Ovary (tissue), 3 donors: ENCODE results near the gene OBP2B.

ENCODE experiments used
- EP300 ChIP-seq: sonication (generic); formaldehyde crosslinking; IDR thresholded peaks from one replicate; pipeline ENCODE4 v1.6.1; 2017; ENCODE audit warnings: antibody characterized with exemption
- POLR2A ChIP-seq: fragments of 450-650 bp; IDR thresholded peaks from one replicate; pipeline ENCODE4 v1.6.1; 2017; ENCODE audit warnings: antibody characterized with exemption, mild to moderate bottlenecking, moderate library complexity
- TF ChIP-seq, protein P1 (sequence below), 3 donors: fragments of 450-650 bp in 2 of 3; fragments of 200-600 bp in 1 of 3; IDR thresholded peaks; one replicate each; pipeline versions ENCODE4 v1.5.1 to v1.8.0; 2016 to 2022; ENCODE audit warnings: antibody characterized with exemption in 3 of 3, mild to moderate bottlenecking in 1 of 3
- donor health status: DM: no; HTN: no; CAD: no.

DNA sequence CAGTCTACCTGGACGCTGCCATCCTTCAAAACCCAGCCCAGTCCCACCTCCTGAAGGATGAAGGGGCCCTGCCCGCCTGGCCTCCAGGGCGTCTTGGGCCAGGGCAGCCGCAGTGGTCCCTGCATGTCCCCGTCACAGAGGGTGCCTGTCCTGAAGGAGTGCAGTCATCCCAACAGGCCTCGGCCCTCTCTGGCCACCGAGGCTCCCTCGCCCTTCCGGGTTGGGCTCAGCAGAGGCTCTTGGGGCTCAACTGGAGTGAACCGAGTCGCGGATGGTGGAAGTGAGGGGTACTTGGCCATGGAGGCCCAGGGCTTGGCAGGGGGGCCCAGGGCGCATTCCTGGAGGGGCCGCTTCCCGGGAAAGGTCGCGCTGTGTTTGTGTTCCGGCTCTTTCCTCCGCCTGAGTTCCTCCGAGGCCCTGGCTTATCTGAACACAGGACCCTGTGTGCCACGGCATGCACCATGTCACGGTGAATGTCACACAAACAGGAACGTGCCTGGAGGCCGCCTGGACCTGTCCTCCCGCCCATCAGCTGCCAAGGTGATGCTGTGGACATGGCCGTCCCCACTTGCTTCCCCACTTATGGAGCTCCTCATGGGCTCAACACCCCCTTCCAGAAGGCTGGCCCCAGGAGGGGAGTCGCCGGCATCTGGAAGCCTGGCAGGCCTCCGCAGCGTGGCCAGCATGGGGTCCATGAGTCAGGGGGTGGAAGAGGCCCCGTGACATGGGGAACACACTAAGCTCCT is 25.7 kb upstream of the OBP2B start:
- TF ChIP-seq POLR2A: no peak
- TF ChIP-seq, protein P1, sequence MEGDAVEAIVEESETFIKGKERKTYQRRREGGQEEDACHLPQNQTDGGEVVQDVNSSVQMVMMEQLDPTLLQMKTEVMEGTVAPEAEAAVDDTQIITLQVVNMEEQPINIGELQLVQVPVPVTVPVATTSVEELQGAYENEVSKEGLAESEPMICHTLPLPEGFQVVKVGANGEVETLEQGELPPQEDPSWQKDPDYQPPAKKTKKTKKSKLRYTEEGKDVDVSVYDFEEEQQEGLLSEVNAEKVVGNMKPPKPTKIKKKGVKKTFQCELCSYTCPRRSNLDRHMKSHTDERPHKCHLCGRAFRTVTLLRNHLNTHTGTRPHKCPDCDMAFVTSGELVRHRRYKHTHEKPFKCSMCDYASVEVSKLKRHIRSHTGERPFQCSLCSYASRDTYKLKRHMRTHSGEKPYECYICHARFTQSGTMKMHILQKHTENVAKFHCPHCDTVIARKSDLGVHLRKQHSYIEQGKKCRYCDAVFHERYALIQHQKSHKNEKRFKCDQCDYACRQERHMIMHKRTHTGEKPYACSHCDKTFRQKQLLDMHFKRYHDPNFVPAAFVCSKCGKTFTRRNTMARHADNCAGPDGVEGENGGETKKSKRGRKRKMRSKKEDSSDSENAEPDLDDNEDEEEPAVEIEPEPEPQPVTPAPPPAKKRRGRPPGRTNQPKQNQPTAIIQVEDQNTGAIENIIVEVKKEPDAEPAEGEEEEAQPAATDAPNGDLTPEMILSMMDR (IDR thresholded peaks at IDR 0.05): no peak
- no peak for TF ChIP-seq EP300
